HEK293T (cell line): ENCODE data around the gene PLOD2.

Experiments
- CTCF ChIA-PET: fragments of 350-600 bp; formaldehyde crosslinking; extraction: SDS; loops from one replicate; lab custom pipeline; 2021; ENCODE audit warnings: antibody characterized with exemption, inconsistent platforms; lab: Yijun Ruan, JAX
- POLR2A ChIA-PET: fragments of 350-600 bp; formaldehyde crosslinking; extraction: SDS; loops from one replicate; lab custom pipeline; 2020; ENCODE audit warnings: antibody characterized with exemption, inconsistent platforms; lab: Yijun Ruan, JAX
- DNase-seq: peaks from one replicate; pipeline ENCODE4 v3.0.0; 2012; ENCODE audit warnings: mixed read lengths; ENCODE audit errors: extremely low spot score
- ARNT ChIP-seq: fragments of 450-650 bp; IDR thresholded peaks from 2 replicates; pipeline ENCODE4 v1.6.1; 2017; ENCODE audit warnings: mild to moderate bottlenecking
- BHLHE40 ChIP-seq: fragments of 450-650 bp; IDR thresholded peaks from 2 replicates; pipeline ENCODE4 v1.6.1; 2016; ENCODE audit warnings: mild to moderate bottlenecking, moderate library complexity, borderline replicate concordance
- CTBP1 ChIP-seq: fragments of 450-650 bp; IDR thresholded peaks from 2 replicates; pipeline ENCODE4 v1.6.1; 2016; ENCODE audit warnings: borderline replicate concordance
- ELF4 ChIP-seq: fragments of 450-650 bp; IDR thresholded peaks from 2 replicates; pipeline ENCODE4 v1.6.1; 2017; ENCODE audit warnings: antibody characterized with exemption
- FOXA1 ChIP-seq: fragments of 450-650 bp; IDR thresholded peaks from 2 replicates; pipeline ENCODE4 v1.6.1; 2016; ENCODE audit warnings: mild to moderate bottlenecking
- FOXK2 ChIP-seq: fragments of 450-650 bp; IDR thresholded peaks from 2 replicates; pipeline ENCODE4 v1.6.1; 2016; ENCODE audit warnings: mild to moderate bottlenecking
- FOXM1 ChIP-seq: fragments of 450-650 bp; IDR thresholded peaks from 2 replicates; pipeline ENCODE4 v1.6.1; 2017; ENCODE audit warnings: mild to moderate bottlenecking, borderline replicate concordance
- HDGF ChIP-seq: fragments of 450-650 bp; IDR thresholded peaks from 2 replicates; pipeline ENCODE4 v1.6.1; 2017; ENCODE audit warnings: antibody characterized with exemption, borderline replicate concordance
- L3MBTL2 ChIP-seq: fragments of 450-650 bp; conservative IDR thresholded peaks from 2 replicates; pipeline ENCODE4 v1.6.1; 2016; ENCODE audit warnings: mild to moderate bottlenecking
- LEF1 ChIP-seq: fragments of 450-650 bp; IDR thresholded peaks from 2 replicates; pipeline ENCODE4 v1.6.1; 2017; ENCODE audit warnings: mild to moderate bottlenecking, borderline replicate concordance
- NFRKB ChIP-seq: fragments of 450-650 bp; IDR thresholded peaks from 2 replicates; pipeline ENCODE4 v1.6.1; 2016; ENCODE audit warnings: mild to moderate bottlenecking, moderate library complexity
- PKNOX1 ChIP-seq: fragments of 450-650 bp; IDR thresholded peaks from 2 replicates; pipeline ENCODE4 v1.6.1; 2016
- SP1 ChIP-seq: fragments of 450-650 bp; IDR thresholded peaks from 2 replicates; pipeline ENCODE4 v1.6.1; 2017
- SUZ12 ChIP-seq: fragments of 450-650 bp; IDR thresholded peaks from 2 replicates; pipeline ENCODE4 v1.6.1; 2016; ENCODE audit warnings: mild to moderate bottlenecking
- TARDBP ChIP-seq: fragments of 450-650 bp; IDR thresholded peaks from 2 replicates; pipeline ENCODE4 v1.6.1; 2016
- ZNF384 ChIP-seq: fragments of 450-650 bp; IDR thresholded peaks from 2 replicates; pipeline ENCODE4 v1.6.1; 2016

The PLOD2 gene

GRCh38 chr3:146172586-146172985, 11.6 kb upstream of the PLOD2 start:
- DNase-seq = no peak
- TF ChIP-seq FOXK2 = no peak
- TF ChIP-seq TARDBP = no peak
- TF ChIP-seq SUZ12 = no peak
- TF ChIP-seq ZNF384 = no peak
- no peak for TF ChIP-seq ARNT
- TF ChIP-seq PKNOX1 = no peak
- TF ChIP-seq L3MBTL2 = no peak
- TF ChIP-seq LEF1 = no peak
- no peak for TF ChIP-seq CTBP1
- TF ChIP-seq ELF4 = no peak
- TF ChIP-seq HDGF = no peak
- TF ChIP-seq BHLHE40 = no peak
- no peak for TF ChIP-seq FOXA1
- TF ChIP-seq SP1 = no peak
- no peak for TF ChIP-seq FOXM1
- no peak for TF ChIP-seq NFRKB
- ChIA-PET POLR2A (interaction anchor here (1.2 kb wide), 1 partner anchor 11 kb away, joined by 3 read pairs; the partner anchor contains the start of gene PLOD2), CTCF (interaction anchor here (0.5 kb wide), 1 partner anchor 17 kb away, joined by 3 read pairs; no protein-coding TSS in a partner anchor)

- TF ChIP-seq PKNOX1 (no peak), CTBP1 (no peak), LEF1 (no peak)
- POLR2A ChIA-PET = interaction anchor here (1.9 kb wide), 1 partner anchor 10 kb away, joined by 10 read pairs; the partner anchor contains the start of gene PLOD2
- no peak for DNase-seq
- CTCF ChIA-PET = no interaction called here
Measured at GRCh38 chr3:146170591-146170990, 9.6 kb upstream of the PLOD2 start.

GRCh38 chr3:146169891-146170290, 8.9 kb upstream of the PLOD2 start:
- CTCF ChIA-PET = no interaction called here
- no peak for TF ChIP-seq SUZ12
- TF ChIP-seq SP1 = no peak
- TF ChIP-seq TARDBP = no peak
- no peak for TF ChIP-seq LEF1
- TF ChIP-seq ARNT = no peak
- TF ChIP-seq ELF4 = no peak
- no peak for TF ChIP-seq ZNF384
- TF ChIP-seq PKNOX1 = no peak
- TF ChIP-seq BHLHE40 = no peak
- TF ChIP-seq NFRKB = no peak
- no peak for TF ChIP-seq HDGF
- TF ChIP-seq L3MBTL2 = no peak
- TF ChIP-seq FOXK2 = no peak
- no peak for TF ChIP-seq CTBP1
- no peak for TF ChIP-seq FOXM1
- TF ChIP-seq FOXA1 = no peak
- POLR2A ChIA-PET = interaction anchor here (1.9 kb wide), 1 partner anchor 9 kb away, joined by 10 read pairs; the partner anchor contains the start of gene PLOD2
- no peak for DNase-seq

GRCh38 chr3:146166826-146167225, 5.8 kb upstream of the PLOD2 start:
- no peak for DNase-seq
- ChIA-PET POLR2A (interaction anchor here (1.2 kb wide), 1 partner anchor 94 kb away, joined by 3 read pairs; no protein-coding TSS in a partner anchor), CTCF (interaction anchor here (1.8 kb wide), 1 partner anchor 11 kb away, joined by 5 read pairs; no protein-coding TSS in a partner anchor)
- TF ChIP-seq ZNF384 (no peak), ELF4 (no peak), L3MBTL2 (no peak), NFRKB (no peak), HDGF (no peak), FOXK2 (no peak), BHLHE40 (no peak), FOXA1 (no peak), TARDBP (no peak), CTBP1 (no peak), ARNT (no peak), LEF1 (no peak), SUZ12 (no peak), PKNOX1 (no peak), SP1 (no peak), FOXM1 (no peak)

GRCh38 chr3:146166415-146166821, 5.4 kb upstream of the PLOD2 start:
- no peak for DNase-seq
- TF ChIP-seq L3MBTL2 (no peak), ZNF384 (no peak), SP1 (no peak), HDGF (no peak), FOXK2 (no peak), PKNOX1 (no peak), TARDBP (no peak), CTBP1 (no peak), LEF1 (no peak), BHLHE40 (no peak), NFRKB (no peak)
- ChIA-PET POLR2A (interaction anchor here (1.0 to 1.2 kb wide), 2 partner anchors 94 to 378 kb away, joined by 3 to 4 read pairs; partner anchors contain the start of gene PLSCR1), CTCF (interaction anchor here (1.8 kb wide), 1 partner anchor 11 kb away, joined by 5 read pairs; no protein-coding TSS in a partner anchor)
